GM18861 (cell line): ENCODE measurements around the gene GYS2.
"Not testable (repeated sequence)": the region's sequence is repeated elsewhere in the genome, so short reads cannot be mapped to it uniquely, and the experiment has no call there.

Source experiments
- ATAC-seq: cut with Tn5 transposase; IDR thresholded peaks from one replicate; pipeline ENCODE4 v1.9.1; 2021; ENCODE audit not compliant: unreplicated experiment

GYS2 gene

DNA sequence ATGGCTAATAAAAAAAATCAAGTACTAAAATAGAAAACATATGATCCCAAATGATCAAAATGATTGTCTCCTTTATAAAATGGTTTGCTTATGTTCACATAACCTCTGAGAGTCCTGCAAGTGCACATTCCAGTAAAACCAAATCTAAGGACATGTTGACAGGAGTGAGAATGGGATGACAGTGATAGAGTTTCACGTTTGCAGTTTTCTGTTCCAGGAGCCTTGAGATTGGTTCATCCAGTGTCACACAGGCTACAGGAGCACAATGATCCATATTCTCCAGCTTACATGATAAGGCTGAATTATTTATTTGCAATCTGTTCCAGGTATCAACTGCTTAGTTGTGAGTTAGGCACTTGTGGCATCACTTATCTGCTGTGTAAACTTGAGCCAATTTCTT is 1.5 kb upstream of the GYS2 start:
- no peak for ATAC-seq

DNA sequence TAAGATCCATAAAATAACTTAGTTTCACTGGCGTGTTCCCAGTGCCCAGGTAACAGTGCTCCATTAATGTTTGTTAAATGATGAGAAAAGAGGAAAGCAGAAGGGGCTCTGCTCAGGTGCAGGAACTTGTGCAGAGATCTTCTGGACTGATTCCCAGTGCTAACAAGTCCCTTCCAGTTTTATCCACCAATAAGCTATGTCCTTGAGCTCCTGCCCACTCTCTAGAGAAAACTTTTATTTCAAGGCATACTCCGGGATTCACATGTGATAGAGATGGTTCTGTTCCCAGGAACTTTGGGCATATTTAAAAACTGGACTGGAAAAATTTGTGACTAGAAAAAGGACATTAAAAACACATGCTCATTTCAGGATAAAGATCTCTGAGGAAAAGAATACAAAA is 1.9 kb downstream of the GYS2 start:
- ATAC-seq: no peak

DNA sequence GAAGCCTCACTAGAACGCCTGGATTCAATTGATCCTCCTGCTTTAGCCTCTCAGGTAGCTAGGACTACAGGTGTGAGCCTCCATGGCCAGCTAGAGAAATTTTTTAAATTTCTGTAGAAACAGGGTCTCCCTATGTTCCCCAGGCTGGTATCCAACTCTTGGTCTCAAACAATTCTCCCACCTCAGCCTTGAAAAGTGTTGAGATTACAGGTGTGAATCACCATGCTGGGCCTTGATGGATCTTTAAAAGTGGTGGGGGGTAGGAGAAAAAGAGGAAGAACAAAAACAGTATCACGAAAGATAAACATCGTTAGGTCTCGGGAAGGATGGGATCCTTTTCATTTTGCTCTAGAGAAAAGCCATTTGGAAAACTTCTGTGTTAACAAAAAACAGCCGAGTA is 4.5 kb downstream of the GYS2 start:
- no peak for ATAC-seq

DNA sequence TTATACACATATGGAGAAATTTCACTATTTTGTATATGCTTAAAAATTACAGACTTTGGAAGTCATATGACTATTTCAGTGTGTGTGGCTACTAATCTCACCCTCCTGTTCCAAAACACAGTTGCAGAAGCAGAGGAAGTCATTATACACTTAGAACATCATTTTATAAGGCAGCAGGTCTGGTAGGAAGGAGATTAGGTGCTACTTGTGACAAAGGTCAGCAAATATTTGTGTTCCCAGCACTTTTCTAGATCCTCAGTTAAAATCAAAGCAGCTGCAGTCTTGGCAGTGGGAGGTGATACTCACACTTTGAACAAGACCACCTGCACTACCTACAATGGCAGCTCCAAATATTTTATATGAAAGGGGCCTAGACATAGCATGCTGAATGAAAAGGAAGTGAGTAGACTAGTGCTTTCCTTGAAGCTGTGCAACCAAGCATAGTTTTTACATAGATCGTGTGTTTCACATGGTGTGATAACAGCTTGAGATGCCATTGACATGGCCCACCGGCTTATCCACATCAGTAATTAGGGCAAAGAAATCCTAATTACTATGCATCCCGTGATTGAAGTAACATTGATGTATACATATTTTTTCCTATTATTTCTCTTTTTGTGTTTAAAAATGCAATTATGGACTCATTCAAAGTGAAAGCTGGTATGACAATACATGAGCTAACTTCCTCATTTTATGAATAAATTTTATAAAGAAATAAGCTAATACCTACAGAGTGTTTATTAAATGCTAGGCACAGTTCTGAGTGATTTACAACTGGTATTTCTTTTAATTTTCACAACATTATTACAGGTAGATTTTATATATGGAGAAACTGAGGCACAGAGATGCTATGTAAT is 5.3 kb downstream of the GYS2 start:
- no peak for ATAC-seq

DNA sequence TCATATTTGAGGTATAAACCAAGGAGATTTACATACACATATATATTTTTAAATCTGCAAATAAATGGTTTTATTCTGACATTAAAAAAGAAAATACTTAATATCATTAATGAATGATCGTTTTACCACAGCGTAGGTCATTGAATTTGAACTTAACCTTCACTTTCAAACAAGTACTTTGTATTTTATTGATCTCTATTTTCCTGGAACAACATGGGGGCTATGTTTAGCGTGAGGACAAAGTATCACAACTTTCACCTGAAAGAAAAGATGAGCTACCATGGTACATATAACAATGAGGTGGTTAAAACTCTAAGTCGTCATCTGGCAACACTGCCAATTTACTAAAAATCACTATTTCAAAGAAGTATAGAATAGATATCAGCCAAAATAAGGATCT is 6.0 kb downstream of the GYS2 start:
- no peak for ATAC-seq

DNA sequence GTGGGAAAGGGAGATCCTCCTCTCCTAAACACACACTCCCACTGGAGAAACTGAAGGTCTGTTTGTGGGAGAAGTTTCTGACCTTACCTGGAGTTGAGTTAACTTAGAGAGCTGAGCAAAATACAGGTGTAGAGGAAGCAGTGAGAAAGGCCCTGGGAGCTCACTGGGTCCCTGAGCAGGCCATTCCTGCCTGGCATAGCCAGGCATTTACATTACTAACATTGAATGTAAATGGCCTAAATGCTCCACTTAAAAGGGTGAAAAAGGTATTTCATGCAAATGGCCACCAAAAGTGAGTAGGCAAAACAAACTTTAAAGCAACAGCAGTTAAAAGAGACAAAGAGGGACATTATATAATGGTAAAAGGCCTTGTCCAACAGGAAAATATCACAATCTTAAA is 9.3 kb downstream of the GYS2 start:
- ATAC-seq: not testable (repeated sequence)

- ATAC-seq: no peak
Measured at GRCh38 chr12:21585485-21585884, 19.2 kb downstream of the GYS2 start.

- not testable (repeated sequence) for ATAC-seq
Measured at GRCh38 chr12:21584403-21585182, 20.1 kb downstream of the GYS2 start.

DNA sequence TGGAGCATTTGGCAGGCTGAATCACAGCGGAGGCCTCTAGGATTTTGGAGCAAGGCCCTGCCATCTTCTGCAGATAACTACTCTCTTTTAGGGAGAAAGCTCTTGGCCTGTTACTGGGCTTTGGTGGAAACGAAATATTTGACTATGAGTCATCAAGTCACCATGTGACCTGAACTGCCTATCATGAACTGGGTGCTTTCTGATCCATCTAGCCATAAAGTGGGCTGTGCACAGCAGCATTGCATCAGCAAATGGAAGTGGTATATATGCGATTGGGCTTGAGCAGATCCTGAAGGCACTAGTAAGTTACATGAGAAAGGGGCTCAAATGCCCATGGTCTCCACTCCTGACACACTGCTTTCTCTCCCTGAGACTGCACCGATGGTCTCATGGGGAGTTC is 21.1 kb downstream of the GYS2 start:
- no peak for ATAC-seq

GRCh38 chr12:21580748-21581516 is 23.7 kb downstream of the GYS2 start:
- ATAC-seq: no peak

DNA sequence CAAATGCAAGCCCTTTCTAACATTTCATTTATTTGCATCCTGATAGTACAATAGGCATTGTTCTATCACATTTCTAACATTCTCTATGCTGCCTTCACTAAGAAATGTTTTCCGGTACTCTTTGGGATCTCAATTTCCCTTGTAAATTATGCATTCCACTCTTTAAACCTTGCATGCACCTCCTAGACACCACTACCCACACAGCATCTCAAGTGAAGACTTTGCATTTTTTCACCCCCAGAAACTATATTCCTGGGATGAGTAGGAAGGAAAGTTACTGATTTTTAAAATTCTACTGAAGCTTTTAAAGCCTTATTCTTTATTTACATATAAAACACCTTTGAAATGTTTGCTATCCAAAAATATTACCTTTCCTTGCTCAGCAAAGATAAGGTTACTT is 27.1 kb downstream of the GYS2 start:
- no peak for ATAC-seq

DNA sequence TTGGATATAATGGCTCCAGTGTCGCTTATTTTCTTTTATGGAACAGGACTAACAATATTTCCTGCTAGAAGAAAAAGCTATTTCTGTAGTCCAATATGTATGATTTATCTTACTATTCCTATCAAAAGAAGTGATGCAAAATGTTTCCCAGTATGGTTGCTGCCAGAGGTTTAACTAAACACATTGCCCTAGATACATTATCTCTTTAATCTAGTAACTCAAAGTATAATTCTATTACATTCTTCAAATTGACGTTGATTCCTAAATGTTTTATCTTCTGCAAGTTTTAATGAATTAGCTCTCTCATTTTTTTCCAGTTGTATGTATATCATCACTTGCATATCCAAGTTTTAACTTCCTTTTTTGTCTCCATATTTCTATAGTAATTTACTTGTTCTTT is 28.2 kb downstream of the GYS2 start:
- ATAC-seq: no peak

DNA sequence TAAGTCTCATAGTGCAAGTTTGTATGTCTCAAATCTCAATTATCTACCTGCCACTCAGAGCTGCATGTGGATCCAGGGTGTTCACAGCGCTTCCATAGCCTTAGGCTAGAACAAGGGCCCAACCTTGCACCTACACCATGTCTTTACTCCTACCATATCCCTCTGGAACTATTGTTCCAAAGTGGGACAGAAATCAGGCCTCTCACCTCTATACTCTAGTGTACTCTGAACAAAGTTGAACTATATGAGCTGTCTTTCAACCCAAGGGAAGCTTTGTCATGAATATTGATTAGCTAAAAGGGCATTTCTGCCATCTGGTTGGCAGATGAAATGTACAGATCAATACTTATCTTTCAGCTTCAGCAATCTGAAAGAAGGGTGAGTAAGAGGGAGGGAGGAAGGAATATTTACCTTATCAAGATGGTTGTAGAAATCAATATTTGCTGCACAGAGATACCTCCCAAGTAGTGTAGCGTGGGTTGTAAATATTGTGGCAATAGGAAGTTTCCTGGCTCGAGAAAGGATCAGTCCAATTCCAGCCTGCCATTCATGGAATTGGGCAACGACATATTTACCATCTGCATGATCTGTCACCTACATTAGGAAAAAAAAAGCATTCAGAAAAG is 30.8 kb downstream of the GYS2 start:
- ATAC-seq: no peak

GRCh38 chr12:21571046-21571445 is 33.6 kb downstream of the GYS2 start:
- no peak for ATAC-seq

GRCh38 chr12:21568115-21568514 is 36.5 kb downstream of the GYS2 start:
- ATAC-seq: no peak

DNA sequence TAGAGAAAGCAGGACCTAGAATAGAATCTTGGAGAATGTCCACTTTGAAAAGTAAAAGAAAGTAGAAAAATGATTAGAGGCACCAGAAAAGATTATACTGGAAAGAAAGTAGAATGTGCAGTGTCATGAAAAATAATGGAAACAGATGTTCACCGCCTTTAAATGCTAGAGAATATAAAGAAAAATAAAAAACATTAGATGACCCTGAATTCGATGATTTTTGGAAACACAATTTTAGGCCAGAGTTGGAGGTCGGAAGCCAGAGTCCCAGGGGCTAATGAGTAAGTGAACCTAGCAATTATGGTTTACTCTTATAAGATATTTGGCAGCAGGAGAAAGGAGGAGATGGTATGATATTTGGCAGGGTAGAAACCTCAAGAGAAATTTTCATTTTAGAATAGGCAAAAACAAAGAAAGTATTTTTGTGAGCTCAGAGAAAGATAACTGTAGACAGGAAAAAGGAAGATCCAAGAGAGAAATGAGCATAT is 37.7 kb downstream of the GYS2 start:
- no peak for ATAC-seq

GRCh38 chr12:21566223-21566906 is 38.3 kb downstream of the GYS2 start:
- ATAC-seq: no peak

- no peak for ATAC-seq
Measured at GRCh38 chr12:21562859-21563258, 41.8 kb downstream of the GYS2 start.

DNA sequence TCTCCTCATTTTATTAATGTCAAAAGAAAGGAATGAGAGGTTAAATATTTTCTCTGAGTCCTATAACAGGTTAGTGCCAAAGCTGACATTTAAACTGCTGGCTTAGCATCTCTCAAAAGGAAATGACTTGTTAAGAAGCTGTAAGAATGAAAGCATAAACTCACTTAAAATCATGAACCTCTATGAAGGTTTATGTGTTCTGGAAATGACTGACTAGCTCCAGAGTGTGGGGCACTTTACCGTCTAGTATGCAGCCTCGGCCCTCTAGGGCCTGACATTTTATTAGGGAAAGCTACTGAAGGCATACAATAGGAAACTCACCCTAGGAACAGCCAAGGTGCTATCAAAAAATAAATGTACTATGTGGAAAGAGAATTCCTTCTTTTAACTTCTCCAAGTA is 43.5 kb downstream of the GYS2 start:
- no peak for ATAC-seq

GRCh38 chr12:21559855-21560569 is 44.6 kb downstream of the GYS2 start:
- no peak for ATAC-seq
